ENCODE measurements around the gene TANC1.
"Not testable (repeated sequence)": the region's sequence is repeated elsewhere in the genome, so short reads cannot be mapped to it uniquely, and the experiment has no call there.

The TANC1 gene

DNA sequence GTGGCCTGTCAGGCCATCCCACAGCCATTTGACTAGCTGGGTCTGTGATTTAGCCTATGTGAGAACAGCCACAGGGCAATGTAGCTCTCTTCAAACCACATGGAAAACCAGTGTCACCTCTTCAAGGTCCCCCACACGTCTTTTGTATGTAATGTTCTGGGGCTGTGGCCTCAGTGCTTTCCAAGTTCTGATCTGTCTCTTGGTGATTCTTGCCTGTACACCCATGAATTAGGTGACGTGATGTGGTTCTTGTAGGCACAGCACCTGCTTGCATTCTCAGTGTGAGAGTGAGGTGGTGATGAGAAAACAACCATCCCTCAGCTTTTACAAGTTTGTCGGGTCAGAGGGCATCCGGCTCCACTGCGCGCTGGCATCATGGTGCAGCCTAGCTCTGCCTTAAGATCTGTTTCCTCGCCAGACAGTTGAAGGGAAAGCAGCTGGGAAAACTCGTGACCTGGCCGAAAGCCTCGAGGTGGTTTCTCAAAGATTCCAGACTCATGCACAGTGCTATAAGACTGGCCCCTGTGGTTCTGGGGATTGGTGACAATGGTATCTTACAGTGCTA, 125.8 kb downstream of the TANC1 start:
- DNase-seq, result no peak

DNA sequence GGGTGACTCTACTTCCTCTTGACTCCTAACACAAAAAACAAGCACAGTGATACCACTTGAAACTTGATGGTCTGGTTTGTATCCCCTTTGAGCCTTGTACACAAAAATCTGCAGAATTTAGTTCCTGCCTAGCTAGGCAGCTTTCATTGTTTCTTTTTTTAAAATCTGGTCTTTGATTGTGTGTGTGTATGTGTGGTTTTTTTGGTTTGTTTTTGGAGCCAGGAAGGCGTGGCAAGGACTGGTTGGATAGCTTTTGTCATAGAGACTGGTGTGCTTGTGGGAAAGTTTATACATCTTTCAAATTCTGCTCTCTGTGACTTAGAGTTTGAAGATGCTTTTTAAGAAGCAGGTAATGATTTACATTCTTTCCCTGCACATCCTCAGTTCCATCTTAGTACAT, 127.4 kb downstream of the TANC1 start:
- no peak for DNase-seq

GRCh38 chr2:159096302-159096855, 127.9 kb downstream of the TANC1 start:
- DNase-seq, result not testable (repeated sequence)

- DNase-seq, result no peak
Observed at GRCh38 chr2:159096901-159097300, 128.5 kb downstream of the TANC1 start.

GRCh38 chr2:159098361-159098760, 129.9 kb downstream of the TANC1 start:
- no peak for DNase-seq

- DNase-seq, result no peak
Observed at GRCh38 chr2:159098921-159099411, 130.5 kb downstream of the TANC1 start.

- no peak for DNase-seq
Observed at GRCh38 chr2:159101755-159102489, 133.5 kb downstream of the TANC1 start.

GRCh38 chr2:159103411-159103810, 135.0 kb downstream of the TANC1 start:
- DNase-seq, result no peak

DNA sequence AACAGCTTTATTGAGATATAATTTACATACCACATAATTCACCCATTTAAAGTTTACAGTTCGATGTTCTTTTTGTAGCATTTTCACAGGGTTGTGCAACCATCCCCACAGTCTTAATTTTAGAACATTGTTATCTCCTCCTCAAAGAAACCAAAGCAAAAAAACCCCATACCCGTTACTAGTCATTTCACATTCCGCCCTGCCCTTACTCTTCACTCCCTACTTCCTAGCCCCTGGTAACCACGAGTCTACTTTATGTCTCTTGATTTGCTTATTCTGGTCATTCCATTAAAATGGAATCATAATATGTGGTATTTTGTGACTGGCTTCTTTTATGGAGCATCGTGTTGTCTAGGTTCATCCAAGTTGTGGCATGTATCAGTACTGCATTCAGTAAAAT, 137.7 kb downstream of the TANC1 start:
- DNase-seq, result no peak

DNA sequence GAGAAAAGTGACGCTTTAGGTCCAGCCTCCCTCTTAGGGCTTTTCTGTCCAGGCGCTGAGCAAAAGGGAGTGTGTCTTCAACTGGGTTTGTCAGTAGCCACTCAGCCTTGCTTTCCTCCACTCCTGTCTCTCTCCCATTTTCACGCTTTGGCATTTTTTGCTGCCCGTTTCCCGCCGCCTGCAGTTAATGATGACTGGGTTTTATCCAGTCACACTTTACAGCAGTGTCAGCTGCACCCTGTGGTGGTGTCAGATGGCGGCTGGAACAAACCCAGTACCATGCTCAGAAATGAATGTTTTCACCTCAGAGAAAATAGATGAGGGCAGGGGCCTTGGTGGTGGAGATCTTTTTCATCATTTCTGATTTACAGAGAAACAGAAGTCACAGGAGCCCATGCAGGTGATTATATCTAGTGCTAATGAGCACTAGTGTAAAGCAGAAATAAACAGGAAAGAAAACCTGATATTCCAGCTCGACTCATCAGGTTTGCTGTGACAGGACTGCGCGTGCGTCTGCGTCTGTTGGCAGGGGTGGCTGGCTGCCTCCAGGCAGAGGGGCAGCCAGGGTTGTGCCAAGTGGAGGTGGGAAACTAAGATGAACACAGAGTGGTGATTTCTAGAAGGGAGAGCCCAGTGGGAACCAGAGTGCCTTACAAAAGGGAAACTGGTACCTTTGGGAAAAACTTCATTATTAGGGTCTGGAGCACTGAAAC, 139.9 kb downstream of the TANC1 start:
- no peak for DNase-seq

- no peak for DNase-seq
Observed at GRCh38 chr2:159109517-159109916, 141.1 kb downstream of the TANC1 start.

- DNase-seq, result no peak
Observed at GRCh38 chr2:159110784-159111183, 142.3 kb downstream of the TANC1 start.

GRCh38 chr2:159111346-159111927, 143.0 kb downstream of the TANC1 start:
- DNase-seq, result no peak

DNA sequence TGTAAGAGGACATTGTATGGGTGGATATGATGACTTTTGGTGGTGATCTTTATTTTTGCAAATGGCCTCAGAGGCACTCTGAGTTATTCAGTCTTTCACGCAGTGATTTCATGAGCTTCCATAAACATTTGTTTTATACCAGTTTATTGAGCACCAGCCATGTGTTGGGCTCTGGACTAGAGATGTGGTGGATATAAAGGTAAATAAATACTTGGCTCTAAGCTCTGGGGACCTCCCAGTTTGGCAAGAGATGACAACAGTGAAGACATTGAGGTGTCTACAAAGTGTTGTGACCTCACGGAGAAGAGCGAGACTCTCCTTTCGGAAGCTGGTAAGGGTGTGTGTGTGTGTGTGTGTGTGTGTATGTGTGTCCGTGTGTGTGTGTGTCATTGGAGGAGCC, 146.4 kb downstream of the TANC1 start:
- no peak for DNase-seq

GRCh38 chr2:159116922-159117321, 148.5 kb downstream of the TANC1 start:
- no peak for DNase-seq

DNA sequence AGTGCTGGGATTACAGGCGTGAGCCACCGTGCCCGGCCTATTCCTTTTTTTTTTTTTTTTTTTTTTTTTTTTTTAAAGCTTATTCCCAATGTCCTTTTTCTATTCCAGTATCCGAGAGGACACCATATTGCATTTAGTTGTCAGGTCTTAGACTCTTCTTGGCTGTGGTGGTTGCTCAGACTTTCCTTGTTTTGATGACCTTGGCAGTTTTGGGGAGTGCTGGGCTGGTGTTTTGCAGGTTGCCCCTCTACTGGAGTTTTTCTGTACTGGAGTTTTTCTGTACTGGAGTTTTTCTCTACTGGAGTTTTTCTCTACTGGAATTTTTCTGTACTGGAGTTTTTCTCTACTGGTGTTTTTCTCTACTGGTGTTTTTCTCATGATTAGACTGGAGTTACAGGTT, 149.2 kb downstream of the TANC1 start:
- no peak for DNase-seq

DNA sequence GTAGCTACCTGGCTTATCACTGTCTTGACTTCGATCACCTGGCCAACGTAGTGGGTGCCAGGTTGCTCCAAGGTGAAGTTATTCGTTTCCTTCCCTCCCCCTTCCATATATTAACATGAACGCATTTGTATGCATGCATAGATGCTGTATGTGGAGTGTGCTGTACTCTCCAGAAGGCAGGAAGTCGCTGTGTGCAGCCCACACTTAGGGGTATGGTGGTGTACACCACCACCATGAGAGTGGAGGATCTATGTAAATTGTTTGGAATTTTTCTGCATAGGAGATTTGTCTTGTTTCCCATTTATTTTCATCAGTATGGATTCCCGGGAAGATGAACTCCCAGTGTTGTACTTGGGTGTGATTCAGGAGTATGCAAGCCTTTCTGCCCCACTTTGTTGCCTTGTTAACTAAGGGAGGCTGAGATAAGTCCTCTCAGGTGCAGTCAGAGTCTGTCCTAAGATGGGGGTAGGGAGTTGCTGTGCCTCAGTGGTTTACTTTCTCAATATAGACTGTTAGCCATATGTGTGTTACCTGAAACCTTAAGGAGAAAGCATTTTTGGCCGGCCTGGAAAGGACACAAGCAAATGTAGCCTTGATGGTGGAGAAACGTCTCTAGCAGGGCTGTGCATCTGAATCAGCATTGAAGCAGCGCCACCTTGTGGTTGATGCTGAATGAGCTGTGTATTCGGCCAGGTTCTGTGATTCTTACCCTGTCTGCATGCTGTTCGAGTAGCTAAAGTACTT, 149.8 kb downstream of the TANC1 start:
- peak; percentile 97 for DNase-seq

DNA sequence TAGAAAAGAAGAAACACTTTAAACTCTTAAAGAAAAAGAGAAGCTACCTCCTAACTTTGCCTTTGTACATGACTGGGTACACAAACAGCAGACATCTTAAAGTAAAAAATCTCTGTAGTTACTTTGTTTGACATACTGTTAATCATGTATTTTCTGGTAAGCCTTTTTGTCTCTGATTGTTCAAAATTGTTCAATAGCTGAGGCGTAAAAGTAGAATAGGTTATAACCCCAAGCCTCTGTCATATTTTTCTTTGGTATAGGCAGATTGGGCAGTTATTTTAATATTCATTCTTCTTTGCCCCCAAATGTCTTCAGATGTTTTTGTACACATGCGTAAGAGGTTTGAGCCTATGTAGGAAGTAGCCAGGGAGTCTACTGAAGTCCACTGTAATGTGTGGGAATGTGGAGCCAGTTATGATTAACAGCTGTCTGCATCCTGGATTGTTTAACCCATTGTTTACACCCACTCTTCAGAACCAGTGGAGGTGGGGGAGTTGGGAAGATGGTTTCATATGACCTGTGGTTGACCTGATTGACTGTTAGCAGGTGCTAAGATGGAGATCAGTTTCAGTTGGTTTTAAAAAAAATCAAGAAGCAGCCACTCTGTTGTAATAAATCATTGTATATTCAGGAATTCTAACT, 150.5 kb downstream of the TANC1 start:
- DNase-seq, result no peak

DNA sequence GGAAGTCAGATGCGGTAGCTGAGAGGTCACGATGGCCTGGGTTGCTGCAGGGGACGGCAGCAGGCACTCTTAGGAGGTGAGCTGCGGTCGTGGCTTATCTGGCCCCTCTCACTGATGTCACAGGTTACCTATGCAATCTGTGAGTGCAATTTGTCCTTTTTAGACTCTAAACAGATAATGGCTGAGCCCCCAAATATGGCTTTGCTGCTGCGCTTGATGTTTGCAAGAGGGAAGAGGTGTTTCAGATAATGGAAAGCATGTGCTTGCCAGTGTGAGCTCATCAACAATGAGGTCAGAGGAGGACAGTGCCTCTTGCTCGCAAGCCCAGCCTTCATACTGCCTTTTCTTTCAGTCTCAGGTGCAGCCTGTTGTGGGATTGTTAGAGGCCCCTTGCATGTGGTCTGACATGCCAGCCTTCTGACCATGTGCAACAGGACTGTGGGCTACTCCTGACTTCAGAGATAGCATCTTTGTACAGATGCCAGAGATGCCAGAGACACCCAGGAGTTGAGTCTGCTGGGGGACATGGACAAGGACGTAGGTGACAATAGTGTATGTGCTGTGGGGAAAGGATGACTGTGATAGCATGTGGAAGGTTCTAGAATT, 151.3 kb downstream of the TANC1 start:
- DNase-seq, result no peak

DNA sequence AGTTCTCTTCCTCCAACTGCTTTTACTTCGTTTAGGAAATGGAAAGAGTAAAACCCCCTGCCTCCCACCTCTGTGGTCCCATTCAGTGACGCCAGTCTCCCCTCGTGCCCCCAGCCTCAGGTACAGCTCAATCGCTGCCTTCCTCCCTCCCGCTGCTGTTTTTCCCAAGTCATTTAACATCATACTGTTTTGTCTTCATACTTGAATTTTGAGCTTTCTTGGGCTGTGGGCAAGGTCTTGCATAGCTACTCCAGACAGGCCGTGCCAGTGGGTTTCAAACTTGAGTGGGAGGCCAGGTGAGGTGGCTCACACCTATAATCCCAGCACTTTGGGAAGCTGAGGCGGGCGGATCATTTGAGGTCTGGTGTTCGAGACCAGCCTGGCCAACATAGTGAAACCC, 155.3 kb downstream of the TANC1 start:
- DNase-seq, result no peak

GRCh38 chr2:159124441-159124911, 156.0 kb downstream of the TANC1 start:
- no peak for DNase-seq

All from eye (tissue), 1 donor.